Stimulated activated CD4-positive, alpha-beta T cell treated with anti-CD3 and anti-CD28 coated beads, Interleukin-4, amount 100 ng/mL, for 1 hour (primary cell): ENCODE data around the gene THSD7B.

Experiments
- DNase-seq: peaks from one replicate; pipeline ENCODE4 v3.0.0-alpha.2; 2020

The THSD7B gene

DNA sequence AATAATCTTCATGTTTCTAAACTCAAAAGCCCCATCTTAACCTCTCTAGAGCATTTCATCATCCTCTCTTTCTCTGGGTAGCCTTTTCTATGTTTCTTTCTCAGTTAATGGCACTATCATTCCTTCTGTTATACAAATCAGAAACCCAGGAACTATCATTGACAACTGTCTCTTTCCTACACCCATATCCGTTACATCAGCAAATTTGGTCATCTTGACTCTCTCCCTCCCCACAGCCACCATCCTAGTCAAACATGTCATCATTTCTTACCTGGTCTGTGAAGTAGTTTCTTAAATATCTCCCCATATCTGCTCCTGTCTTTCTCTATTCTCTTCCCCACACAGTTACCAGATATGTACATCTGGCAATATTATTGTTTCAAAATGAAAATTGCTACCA is 62.8 kb downstream of the THSD7B start:
- no peak for DNase-seq

DNA sequence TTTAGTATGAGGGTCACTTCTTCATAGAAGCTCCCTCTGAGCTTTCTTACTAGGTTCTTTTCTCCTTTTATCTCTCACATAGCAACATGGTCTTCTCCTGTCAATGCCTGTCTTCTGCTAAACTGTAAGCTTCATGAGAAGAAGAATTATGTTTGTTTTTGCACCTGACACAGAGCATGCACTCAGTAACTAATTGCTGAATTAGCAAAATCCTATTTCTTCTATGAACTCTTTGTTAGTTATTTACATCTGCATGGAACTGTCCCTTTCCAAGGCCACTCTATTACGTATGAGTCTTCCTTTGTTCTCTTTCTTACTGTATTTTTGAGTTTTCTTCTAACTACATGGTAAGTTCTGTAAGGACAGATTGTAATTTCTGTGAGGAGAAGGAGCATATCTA is 63.4 kb downstream of the THSD7B start:
- no peak for DNase-seq

DNA sequence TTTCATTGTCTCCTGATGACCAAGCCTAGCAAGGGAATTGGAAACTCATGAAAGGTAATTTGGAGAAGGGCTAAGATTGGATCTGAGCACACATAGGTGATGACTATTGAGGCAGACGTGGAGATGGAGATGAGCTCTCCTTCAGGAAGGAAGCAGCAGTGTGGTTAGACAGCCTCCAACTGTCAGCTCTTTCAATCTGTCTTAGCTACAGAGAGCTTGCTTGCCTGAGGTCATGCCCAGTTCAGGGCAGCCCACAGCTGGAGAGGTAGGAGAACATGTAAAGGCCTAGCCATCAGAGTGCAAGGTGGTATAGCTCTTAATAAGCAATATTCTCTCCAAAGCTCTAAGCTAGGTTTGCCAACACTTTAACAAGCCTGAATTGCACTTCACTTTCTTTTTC is 79.2 kb downstream of the THSD7B start:
- no peak for DNase-seq

DNA sequence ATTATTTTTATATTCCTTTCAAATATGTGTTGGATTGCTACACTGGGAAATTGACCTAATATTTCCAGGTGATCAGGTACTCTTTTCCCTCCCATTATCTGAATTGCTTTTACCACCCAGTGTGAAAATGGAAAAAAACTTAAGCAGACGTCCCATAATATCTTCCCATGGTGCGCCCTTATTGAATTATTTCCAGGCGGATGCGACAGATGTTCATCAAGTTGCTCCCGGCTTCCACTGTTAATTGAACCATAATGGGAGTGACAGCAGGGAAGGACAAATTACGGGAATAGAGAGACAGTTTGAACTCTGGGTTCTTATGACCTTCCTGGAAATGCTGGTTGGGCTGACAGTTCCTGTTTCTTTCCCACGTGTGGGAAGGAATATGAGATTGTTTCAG is 93.3 kb downstream of the THSD7B start:
- no peak for DNase-seq

DNA sequence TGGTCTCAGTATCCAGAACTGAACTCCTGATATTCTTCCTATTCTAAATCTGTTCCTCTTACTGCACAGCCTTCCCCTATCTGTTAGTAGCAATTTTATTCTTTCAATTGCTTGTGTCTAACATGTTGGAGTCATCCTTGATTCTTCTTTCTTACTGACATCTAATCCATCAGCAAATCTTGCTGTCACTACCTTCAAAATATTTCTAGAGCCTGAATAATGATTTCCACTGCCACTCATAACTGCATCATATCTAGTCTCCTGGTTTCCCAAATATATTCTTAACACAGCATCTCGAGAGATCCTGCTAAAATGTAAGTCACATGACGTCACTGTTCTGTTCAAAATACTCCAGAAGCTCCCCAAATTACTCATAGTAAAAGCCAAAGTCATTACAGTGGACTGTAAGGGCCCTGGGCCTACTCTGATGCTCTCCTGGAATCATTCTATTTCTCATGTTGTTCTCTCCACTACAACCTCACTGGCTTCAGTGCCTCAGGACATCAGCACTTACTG is 95.2 kb downstream of the THSD7B start:
- no peak for DNase-seq

DNA sequence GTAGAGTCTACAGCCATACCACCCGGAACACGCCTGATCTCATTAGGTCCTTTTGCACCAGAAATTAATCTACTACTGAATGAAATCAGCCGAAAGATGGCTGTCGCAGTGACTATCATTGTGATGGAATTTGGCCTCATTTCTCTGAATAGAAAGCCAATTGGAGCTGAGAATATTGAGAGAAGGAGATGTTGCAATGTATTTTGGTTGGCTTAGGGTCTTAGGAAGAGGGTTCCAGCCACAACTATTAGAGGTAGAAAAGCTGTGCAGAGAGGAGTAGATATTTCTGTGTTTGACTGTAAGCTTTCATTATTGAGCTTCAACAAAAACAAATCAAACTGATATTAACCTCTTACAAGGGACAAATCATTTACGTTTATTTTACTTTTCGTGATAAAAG is 98.1 kb downstream of the THSD7B start:
- no peak for DNase-seq

DNA sequence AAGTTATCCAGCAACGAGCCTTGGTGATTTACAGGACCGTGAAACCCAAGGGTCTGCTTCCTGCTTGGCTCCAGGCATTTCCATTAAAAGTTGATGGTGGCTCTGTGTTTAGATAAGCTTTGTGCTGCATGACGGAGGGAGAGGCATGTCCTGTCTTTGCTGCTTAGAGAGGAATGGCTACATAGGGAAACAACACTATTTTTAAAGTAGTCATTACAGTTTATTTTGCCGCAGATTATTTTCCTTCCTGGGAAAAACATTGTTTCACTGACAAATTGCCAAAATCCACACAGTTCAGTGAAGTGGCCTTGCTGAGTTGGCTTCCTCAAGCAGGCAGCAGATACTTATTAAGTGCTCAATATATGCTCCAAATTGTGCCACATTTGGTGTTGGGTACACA is 98.5 kb downstream of the THSD7B start:
- no peak for DNase-seq

DNA sequence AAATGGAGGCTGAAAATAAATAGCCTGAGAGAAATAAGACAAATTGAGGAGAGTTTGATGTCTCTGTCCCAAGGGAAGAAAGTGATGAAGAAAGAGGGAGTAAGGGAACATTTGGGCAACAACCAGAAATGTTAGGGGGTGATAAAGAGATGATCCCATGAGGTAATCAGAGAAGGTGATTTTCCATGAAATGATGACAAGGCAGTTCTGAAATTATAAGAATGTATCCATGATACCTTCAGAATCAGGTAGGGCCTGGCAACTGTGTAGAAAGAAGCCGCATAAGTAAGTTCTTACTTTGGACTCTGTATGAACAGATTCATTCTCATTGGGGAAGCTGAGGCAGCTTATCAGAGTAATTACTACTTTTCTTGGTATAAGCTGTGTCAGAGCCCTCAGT is 106.1 kb downstream of the THSD7B start:
- no peak for DNase-seq

DNA sequence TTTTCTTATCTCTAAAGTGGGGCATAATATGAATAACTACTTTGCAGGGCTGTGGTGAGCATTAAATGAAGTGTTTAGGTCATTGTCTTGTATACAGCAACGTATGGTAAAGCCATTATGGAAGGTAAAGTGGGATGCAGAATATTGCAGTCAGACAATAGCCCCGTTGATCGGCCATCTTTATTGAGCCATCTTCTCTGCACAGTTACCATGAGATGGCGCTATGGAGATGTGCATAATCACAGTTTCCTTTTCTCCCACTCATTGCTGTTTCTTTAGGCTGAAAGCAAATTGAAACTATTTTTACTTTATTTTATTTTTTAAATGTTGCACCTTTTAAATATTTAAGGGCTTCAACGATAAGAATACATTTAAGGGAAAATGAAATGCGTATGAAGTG is 108.9 kb downstream of the THSD7B start:
- no peak for DNase-seq

DNA sequence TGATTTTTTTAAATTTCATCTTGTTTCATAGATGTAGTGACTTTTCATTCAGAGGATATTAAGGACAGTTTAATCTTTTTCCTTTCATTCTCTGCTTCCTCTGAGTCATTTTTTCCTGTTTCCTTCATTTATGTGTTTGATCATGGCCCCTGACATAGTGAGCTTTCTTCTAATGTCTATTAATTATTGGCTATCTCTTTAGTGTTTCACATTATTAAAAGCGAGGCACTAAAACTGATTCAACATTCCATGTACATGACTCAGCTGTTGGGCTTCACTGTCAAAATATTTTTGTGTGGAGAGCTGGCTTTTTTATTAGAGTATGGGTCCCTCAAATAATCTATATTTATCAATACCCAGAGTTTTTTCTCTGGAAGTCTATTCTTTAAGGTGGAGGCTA is 125.8 kb downstream of the THSD7B start:
- no peak for DNase-seq

DNA sequence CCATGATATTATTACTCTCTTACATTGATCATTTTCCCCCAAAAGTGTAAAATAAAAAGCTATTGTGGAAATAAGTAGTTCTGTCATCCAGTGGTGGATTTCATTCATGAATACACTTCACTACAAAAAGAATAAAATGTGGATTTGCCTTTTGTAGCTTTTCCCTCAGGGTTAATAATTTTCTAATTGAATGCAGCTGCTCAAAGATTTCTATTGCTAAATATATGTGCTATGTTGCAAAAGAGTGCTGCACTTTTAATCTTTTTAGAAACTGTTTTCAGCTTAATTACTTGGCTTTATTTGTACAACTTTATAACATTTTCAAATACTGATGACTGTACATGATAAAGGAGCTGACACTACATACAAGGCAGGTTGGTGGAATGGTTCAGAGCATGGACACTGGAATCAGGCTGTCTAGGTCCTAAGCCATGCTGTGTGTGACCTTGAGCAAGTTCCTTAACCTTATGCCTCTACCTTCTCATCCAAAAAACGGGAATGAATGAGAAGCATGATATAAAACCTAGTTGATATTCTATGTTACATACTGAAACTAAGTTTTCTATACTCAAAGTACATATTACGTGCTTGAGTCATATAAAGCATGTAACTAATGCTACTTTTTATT is 128.8 kb downstream of the THSD7B start:
- DNase-seq, result no peak

DNA sequence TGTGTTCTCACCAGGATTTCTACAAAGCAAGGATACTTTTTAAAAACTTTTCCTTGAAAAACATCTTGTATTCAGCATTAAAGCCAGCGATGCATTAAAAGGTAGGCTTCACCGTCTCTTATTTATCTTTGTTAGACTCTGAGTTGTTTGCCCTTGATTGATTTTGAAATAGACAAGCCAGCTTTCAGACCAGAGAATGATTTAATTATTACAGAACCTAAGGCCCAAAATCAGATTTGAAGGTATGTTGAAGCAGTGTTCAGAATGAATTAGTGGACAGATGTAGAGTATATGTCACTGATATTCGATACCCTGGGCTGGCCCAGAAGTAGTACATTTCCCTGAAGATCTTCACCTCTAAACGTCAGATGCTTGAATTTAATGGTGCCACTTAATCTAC is 136.4 kb downstream of the THSD7B start:
- DNase-seq, result no peak

DNA sequence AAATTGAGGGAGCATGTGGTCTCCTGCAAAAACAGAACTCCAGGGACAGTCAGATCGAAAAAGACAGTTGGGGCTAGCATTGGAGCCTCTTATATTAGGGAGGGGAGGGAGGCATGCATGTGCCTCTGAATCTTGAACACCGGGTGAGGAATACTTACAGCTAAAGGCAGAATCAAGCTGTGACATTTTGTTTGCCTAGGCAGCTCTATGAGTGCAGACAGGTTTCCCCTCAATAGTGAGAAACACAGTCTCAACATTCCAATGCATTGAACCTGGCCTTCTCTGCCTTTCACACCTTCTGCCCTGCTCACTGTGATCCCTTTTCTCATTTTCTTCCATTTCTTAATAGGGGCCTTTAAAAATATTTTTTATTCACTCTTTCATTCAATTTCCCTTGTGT is 140.4 kb downstream of the THSD7B start:
- no peak for DNase-seq

DNA sequence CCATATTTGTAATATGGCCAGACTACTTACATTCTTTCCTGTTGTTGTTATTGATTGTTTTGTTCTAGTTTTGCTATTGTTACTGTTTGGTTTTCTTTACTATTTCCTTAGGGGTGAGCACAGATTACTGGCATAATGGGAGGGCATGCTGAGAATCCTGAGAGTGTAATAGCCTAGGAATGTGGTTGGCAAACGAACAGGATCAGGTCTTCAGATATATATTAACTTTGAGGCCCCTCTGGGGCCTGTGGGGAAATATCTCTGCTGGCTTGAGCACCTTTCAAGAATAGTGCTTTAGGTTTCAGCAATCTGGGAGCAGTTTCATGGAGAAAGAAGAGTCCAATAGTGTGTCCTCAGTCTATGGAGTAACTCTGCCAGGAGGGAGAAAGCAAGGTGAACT is 144.4 kb downstream of the THSD7B start:
- no peak for DNase-seq

DNA sequence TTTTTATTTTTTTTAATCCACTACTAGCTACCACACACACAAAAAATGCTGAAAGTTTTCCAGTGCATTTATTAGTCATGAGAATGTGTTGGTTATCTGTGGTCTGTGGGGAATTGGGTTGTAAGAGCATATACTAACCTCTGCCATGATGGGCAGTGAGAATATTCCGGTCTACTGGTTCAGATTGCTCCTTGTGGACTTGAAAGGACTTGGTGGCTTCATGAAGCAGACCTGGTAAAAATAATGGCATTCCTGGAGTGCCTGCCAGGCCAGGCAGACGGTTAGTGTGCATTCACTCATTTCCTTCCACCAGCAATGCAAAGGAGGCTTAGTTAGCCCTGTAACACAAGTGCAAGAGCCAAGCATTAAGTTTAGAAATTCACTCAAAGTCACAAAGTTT is 150.8 kb downstream of the THSD7B start:
- no peak for DNase-seq

DNA sequence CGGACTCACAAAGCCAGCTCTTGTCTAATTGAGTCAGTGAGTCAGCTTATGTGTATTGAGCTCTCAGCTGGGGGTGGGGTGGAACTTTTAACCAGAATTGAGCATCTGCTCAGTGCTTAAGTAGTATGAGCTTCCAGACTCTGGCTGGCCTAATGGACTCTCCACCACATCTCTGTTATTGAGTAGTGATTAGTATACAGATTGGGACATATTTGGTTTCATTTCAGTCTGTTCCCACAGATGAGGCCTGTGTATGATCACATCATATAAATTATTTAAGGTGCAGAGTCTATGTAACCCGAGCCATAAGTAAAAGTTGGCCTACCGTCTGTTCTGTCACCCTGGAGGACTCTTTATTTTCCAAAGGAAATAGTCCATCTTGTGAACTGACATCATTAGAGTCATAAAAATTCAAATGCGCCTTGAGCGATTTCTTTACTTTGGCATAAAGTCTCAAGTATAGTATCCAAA is 152.1 kb downstream of the THSD7B start:
- no peak for DNase-seq

DNA sequence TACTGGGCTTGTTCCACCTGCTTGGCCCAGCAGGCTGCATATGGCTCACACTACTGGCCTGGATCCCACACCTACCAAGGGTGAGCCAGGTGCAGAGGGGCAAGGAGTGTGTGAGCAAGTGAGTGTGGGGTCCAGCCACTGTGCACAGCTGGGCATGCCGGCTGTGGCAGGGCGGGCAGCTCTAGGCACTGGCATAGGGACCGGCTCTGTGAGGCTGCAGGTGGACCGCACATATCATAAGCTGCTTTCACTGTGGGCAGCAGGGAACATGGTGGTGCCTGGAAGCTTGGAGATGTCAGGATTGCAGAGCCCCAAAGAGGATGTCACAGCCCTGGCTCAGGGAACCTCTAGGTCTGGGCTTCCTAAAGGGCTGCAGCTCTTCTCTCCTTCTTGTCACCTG is 154.3 kb downstream of the THSD7B start:
- no peak for DNase-seq

DNA sequence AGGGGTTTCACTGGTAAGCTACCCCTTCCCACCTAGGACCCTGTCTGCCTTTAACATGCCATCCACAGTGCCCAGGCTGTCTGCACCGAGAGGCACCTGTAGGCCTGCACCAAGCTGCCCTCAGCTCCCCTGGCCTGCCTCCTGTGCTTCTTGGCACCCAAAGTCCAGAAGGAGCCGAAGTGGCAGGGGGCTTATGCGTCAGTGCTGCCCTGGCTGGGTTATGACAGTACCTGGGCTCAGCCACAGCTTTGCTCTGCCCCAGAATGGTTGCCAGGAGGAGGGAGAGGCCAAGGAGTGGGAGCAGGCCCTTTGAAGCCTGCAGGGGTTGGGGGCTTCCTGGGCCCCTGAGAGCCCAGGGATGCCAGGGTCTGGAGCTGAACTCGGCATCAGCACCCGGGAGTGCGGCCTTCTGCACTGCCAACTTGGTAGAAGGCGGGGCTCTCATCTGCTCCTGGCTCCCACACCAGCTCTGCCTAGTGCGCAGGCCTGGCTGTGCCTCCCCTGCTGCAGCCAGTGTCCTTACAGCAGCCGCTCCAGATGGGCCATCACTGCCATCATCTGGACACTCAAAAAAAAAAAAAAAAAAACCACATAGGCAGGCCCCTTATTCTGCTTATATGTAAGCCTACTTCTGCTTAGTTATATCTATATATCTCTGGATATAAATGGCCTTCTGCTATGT is 155.4 kb downstream of the THSD7B start:
- DNase-seq, result no peak

DNA sequence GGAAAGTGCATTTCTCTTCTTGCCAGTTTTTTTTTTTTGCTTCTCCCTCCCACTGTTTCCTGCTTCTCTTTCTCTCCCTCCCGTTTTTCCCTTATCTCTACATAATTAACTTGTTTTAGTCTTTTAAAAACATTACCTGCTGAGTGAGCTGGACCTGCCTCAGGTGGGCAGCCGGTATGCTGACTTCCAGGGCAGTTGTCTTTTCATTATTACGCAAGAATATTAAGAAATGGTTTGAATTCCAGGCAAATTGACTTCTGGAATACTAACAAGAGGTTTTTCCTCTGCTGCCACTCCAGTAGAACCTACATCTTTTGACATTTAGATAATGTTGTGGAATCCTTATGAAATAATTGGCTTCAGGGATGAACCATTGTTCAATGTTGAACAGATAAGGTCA is 161.8 kb downstream of the THSD7B start:
- no peak for DNase-seq

DNA sequence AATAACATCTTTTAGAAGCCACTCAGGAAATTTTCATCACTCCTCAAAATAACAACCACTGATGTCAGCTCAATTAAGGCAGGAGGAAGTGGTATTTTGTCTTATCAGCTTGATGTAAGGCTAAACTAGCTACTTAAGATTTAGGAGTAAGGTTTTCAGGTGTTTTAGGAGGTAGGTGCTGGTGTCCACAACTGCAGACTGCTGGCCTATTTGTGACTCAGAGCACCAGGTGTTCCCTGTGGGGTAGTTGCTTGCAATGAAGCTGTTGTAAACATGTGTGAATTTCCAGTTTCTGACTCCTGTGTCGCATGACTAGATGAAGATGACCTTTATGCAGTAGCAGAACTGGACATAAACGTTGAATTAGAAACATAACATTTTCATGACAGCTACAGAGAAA is 164.2 kb downstream of the THSD7B start:
- DNase-seq, result no peak

DNA sequence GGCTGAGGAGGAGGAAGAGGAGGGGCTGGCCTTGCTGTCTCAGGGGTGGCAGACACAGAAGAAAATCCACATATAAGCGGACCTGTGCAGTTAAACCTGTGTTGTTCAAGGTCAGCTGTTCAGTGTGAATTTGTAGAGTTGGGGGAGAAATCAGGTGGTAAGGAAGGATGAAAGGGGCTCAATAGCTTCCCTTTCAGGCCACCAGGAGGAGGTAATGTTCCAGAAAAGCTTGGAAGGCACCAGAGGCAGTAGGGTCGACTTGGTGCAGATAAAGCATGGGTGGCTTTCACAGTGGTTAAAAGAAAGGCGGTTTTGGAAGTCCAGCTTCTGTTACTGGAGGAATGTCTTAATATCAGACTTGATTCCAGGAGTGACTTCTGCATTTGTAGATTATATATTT is 167.4 kb downstream of the THSD7B start:
- DNase-seq, result no peak

DNA sequence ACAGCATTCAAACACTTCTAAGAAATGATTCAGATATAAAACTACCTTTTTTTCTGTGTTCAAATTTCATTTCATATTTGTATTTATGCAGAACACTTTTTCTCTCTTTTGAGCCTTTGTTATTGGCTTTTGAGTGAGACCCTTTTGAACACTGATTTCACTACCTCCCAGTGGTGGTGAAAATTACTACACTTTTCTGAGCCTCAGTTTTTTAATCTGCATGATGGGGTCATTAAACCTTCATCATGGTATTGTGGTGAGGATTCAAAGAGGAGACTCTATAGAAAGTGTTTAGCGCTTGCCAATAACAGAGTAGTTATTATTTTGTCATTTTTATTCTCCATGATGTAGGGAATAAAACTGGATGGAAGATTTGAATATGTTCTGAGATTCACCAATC is 169.8 kb downstream of the THSD7B start:
- no peak for DNase-seq

DNA sequence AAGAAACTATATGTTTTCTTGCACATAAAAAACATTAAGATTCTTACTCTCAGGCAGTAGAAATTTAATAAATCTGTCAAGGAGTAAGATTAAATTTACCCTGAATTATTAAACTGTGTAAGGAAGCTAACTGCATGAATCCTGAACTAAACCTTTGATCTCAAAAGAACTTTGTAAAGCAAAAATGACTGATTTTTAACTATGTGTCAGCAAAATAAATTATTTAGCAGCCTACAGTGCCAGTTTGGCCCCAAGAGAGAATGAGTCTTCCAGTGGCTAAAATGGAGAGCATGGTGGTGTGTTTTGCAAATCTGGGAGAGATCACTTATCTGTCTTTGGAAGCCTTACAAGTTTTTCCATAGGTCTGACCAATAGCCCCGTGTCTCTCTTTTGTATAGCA is 190.7 kb downstream of the THSD7B start:
- no peak for DNase-seq

DNA sequence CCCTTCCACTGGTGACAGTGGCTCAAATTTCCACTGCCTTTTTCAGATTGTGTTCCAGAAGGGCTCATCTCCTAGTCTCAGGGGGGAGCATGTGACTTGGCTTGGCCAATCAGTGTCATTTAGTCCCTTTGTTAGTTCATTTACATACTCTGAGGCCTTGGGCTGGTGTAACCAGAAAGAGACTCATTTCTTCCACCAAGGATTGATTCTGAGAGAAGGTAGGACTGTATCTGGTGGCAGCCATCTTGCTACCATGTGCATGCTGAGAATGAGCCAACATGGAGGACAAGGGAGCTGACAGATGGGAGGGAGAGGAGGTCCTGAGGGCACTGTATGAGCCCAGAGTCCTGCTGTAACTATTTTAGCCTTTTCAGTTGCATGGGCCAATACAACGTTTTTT is 191.7 kb downstream of the THSD7B start:
- DNase-seq, result no peak
